GM19193 (cell line): ENCODE results near the gene APOL2.
A peak's percentile ranks its signal among the peaks of the same experiment; 100 is the strongest.

Source experiments
- POLR2A ChIP-seq: IDR thresholded peaks from 4 replicates; pipeline ENCODE4 v1.6.1; 2011; ENCODE audit not compliant: insufficient read depth, insufficient read length; ENCODE audit errors: extremely low read depth

The APOL2 gene

DNA sequence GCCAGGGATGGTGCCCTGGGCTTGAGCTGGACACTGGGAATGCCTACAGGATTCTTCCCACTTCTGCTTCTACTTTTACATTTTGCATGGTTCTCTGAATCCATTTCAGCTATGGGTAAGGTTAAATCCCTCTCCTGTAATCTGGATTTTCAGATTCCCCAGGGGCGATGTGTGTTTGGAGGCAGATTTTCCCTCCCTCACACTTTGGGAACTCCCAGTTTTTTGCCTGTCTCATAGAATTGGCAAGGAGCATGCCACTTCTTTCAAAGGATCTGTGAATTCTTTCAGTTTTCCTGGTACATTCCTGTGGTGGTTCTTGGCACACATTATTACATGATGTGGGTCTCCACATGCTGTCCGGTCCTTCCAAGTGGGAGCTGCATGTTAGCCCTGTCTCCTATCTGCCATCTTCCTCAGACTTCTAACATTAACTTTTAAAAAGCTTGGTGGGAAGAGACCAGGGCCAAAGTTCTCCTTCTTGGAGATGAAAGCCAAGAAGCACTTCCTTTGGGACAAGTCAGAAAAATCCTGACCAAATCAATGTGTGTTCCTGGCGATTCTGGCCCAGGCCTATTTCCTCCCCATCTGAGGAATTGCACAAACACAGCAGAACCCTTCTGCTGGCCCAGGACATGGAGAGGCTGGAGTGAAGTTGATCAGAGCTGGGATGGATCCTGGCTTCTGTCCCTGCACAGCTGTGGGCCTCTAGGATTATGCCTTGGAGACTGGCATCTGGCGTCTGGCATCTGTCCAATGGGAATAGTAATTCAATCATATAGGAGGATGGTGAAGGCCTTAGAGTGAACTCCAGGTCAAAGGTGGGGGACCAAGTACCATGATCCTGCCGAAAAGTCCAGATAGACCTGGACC, 5.4 kb upstream of the APOL2 start:
- no peak for TF ChIP-seq POLR2A

- TF ChIP-seq POLR2A: no peak
Measured at GRCh38 chr22:36243986-36244385, 4.7 kb upstream of the APOL2 start.

DNA sequence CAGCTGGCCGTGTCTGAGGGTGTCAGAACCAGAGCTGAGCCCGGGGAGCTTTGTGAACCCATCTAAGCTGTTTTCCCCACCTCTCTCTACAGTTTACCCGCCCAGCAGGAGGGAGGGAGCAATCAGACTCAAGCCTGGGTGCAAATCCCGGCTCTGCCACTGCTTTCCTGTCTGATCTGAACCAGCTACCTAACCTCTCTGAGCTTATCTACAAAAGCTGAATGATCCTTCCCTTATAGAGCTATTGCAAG, 252 bp downstream of the APOL2 start:
- no peak for TF ChIP-seq POLR2A

- no peak for TF ChIP-seq POLR2A
Measured at GRCh38 chr22:36238373-36239149, 766 bp downstream of the APOL2 start.

DNA sequence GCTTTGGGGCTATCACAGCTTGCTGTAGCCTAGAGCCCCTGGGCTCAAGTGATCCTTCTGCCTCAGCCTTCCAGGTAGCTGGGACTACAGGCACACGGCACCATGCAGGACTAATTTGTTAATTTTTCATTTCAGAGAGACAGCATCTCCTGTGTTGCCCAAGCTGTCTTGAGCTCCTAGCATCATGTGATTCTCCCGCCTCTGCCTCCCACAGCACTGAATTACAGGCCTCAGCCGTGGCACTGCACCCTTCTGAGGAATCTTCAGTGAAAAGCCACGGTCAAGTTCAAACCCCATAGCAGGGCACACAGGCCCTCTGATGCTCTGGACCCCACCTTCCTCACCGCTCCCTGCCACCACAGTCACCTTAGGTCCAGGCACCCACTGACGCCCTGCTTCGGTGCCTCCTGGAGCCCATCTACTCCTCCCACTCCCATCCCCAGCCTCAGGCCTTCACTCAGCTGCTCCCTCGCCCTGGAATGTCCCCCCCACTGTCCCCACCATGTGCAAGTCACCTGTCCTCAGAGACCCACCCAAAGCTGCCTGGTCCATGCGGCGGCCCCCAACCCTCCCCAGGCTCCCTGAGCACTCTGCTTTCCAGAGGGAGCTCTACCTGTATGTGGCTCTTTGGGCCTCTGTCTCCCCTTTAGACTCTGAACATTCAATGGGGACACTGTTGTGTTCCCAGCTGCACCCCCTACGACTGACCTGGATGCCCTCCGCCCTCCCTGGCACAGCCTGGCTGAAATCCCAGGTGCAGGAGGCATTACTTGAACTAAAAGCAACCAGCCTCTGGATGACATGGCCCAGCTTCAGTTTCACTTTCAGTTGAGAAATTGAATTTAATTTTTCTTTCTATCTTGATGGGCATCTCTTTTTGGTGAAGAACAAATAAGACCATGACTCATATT, 1.6 kb downstream of the APOL2 start:
- TF ChIP-seq POLR2A: peak; percentile 14

DNA sequence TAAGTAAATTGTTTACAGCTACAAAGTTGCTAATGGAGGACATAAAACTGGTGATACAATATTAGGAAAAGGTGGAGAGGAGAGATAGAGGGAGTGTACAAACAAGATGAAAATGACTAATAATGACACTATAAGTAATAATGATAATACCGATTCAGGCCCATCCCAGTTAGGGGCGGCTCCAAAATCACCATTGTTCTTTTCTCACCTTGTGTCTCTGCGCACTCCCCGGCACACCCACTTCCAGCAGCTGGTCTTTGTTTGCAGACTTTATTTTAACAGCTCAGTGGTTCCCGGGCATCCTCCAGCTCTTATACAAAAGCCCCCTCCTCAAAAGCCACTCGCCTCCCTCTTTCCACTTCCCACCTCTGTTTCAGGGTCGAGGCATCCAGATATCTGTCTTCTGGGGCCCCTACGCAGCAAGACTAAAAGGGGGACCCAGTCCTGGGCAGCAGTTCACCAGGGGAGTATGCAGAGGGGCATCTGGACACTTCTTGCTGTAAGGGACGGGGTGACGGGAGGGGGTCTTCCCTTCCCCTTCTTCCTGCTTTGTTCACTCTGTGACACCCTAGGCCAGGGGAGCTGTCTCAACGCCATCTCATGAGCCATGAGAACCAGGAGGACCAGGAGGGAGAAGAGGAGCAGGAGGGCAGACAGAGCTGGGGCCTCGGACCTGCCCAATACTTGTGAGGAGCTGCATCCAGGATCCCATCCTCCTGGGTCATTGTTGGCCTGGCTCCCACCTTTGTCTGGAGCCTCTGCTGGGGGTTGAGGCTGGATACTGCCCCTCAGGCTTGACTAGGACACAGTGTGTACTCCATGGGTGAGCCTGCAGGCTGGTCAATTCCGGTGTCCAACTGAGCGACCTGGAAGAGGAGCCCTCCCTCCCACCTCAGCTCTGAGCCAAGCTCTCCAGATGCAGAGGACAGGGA, 2.7 kb downstream of the APOL2 start:
- no peak for TF ChIP-seq POLR2A

- TF ChIP-seq POLR2A: no peak
Measured at GRCh38 chr22:36235585-36235984, 3.7 kb downstream of the APOL2 start.

DNA sequence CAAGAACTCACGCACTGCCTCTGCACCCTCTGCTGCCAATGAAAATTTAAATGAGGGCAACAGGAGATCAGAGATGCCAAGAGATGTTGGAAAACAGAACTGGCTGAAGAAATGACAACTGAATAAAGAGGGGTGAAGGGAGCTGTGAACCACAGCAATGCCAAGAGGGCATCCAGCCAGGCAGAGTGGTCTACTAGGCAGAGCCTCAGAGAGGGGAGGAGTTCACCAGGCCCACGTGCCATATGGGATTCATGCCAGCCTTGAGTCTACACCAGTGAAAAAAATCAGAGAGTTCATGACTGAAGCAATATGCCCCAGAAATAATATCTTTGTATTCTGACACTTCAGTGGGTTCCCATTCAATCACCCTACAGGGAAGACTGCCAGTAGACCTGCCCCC, 4.4 kb downstream of the APOL2 start:
- no peak for TF ChIP-seq POLR2A

- no peak for TF ChIP-seq POLR2A
Measured at GRCh38 chr22:36234213-36234612, 5.1 kb downstream of the APOL2 start.

DNA sequence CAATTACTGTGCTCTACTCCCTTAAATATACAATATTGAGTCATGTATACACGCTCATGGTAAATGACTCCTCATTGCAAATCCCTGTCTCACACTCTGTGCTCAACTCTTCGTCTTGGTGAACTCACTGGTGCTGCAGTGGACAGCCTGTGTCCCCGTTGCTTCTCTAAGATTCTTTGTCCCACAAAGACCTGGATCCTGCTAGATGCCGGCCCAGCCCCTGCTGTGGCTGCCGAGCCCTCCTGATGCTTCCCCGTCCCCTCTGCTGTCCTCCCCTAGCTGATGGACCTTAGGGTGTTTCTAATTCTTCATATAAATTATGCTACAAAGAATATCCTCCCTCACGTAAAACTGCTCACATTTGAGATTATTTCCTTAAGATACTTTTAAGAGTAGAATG, 5.5 kb downstream of the APOL2 start:
- no peak for TF ChIP-seq POLR2A

GRCh38 chr22:36232715-36233401, 6.5 kb downstream of the APOL2 start:
- TF ChIP-seq POLR2A: no peak

- no peak for TF ChIP-seq POLR2A
Measured at GRCh38 chr22:36228944-36229343, 10.4 kb downstream of the APOL2 start.

GRCh38 chr22:36227806-36228205, 11.5 kb downstream of the APOL2 start:
- TF ChIP-seq POLR2A: no peak

DNA sequence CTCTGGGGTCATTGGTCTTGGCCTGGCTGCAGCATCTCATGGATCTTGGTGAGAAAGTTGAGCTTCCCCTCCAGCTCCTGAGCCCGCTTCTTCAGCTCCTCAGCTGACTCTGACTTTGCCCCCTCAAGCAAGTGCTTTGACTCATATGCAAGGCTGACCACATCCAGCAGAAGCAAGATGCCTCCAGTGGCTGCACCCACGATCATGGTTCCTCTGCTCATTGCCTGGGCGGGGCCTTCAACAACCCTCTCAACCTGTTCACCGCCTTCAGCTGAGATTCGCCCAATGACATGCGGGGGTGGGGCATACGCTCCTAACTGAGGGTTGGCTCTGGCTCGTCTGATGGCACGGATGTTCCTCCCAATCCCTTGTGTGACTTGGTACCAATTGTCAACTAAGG, 11.9 kb downstream of the APOL2 start:
- no peak for TF ChIP-seq POLR2A

- no peak for TF ChIP-seq POLR2A
Measured at GRCh38 chr22:36226189-36226588, 13.1 kb downstream of the APOL2 start.
